ENCODE results near the gene PSG11.
"Not testable (repeated sequence)": the region's sequence is repeated elsewhere in the genome, so short reads cannot be mapped to it uniquely, and the experiment has no call there.

The PSG11 gene

GRCh38 chr19:43004846-43005245 lies 21.4 kb downstream of the PSG11 start:
- not testable (repeated sequence) for H3K4me3 Mint-ChIP-seq, ATAC-seq, H3K36me3 Mint-ChIP-seq, H3K27ac Mint-ChIP-seq, H3K4me1 Mint-ChIP-seq, H3K9me3 Mint-ChIP-seq
- peaks cover 28% of the 10 kb centered on the region for H3K27me3 Mint-ChIP-seq

- H3K27ac Mint-ChIP-seq, H3K36me3 Mint-ChIP-seq, H3K4me1 Mint-ChIP-seq, H3K9me3 Mint-ChIP-seq, H3K4me3 Mint-ChIP-seq, ATAC-seq: not testable (repeated sequence)
- H3K27me3 Mint-ChIP-seq = peaks cover 17% of the 10 kb centered on the region
Observed at GRCh38 chr19:43003634-43004033, 22.6 kb downstream of the PSG11 start.

GRCh38 chr19:43002948-43003347 lies 23.3 kb downstream of the PSG11 start:
- not testable (repeated sequence) for H3K4me3 Mint-ChIP-seq, H3K4me1 Mint-ChIP-seq, ATAC-seq, H3K27ac Mint-ChIP-seq, H3K36me3 Mint-ChIP-seq, H3K9me3 Mint-ChIP-seq
- peaks cover 17% of the 10 kb centered on the region for H3K27me3 Mint-ChIP-seq

- not testable (repeated sequence) for H3K4me3 Mint-ChIP-seq, H3K9me3 Mint-ChIP-seq, H3K4me1 Mint-ChIP-seq, H3K27me3 Mint-ChIP-seq, H3K27ac Mint-ChIP-seq, H3K36me3 Mint-ChIP-seq, ATAC-seq
Observed at GRCh38 chr19:42996161-42996560, 30.1 kb downstream of the PSG11 start.

- H3K4me1 Mint-ChIP-seq, ATAC-seq, H3K4me3 Mint-ChIP-seq, H3K36me3 Mint-ChIP-seq, H3K27me3 Mint-ChIP-seq, H3K9me3 Mint-ChIP-seq, H3K27ac Mint-ChIP-seq: not testable (repeated sequence)
Observed at GRCh38 chr19:42992029-42992604, 34.2 kb downstream of the PSG11 start.

- Mint-ChIP-seq H3K4me1 (no peaks in the 10 kb centered on the region), H3K9me3 (peaks cover 4% of the 10 kb centered on the region), H3K36me3 (no peaks in the 10 kb centered on the region), H3K27me3 (peaks cover 24% of the 10 kb centered on the region), H3K4me3 (no peak overlapping the region), H3K27ac (no peak overlapping the region)
- no peak for ATAC-seq
Observed at GRCh38 chr19:42989851-42990250, 36.4 kb downstream of the PSG11 start.

GRCh38 chr19:42989186-42989585 lies 37.1 kb downstream of the PSG11 start:
- not testable (repeated sequence) for ATAC-seq, H3K9me3 Mint-ChIP-seq, H3K27ac Mint-ChIP-seq, H3K36me3 Mint-ChIP-seq, H3K4me3 Mint-ChIP-seq, H3K4me1 Mint-ChIP-seq
- H3K27me3 Mint-ChIP-seq = peaks cover 24% of the 10 kb centered on the region

GRCh38 chr19:42988206-42988605 lies 38.1 kb downstream of the PSG11 start:
- not testable (repeated sequence) for H3K27ac Mint-ChIP-seq, H3K4me3 Mint-ChIP-seq, ATAC-seq, H3K9me3 Mint-ChIP-seq, H3K36me3 Mint-ChIP-seq, H3K4me1 Mint-ChIP-seq
- peaks cover 24% of the 10 kb centered on the region for H3K27me3 Mint-ChIP-seq

GRCh38 chr19:42985588-42985987 lies 40.7 kb downstream of the PSG11 start:
- Mint-ChIP-seq H3K27ac (no peak overlapping the region), H3K36me3 (peaks cover 6% of the 10 kb centered on the region), H3K4me3 (no peak overlapping the region), H3K9me3 (peaks cover 12% of the 10 kb centered on the region), H3K4me1 (no peaks in the 10 kb centered on the region), H3K27me3 (peaks cover 24% of the 10 kb centered on the region)
- no peak for ATAC-seq

- peaks cover 18% of the 10 kb centered on the region for H3K9me3 Mint-ChIP-seq
- H3K4me1 Mint-ChIP-seq, H3K4me3 Mint-ChIP-seq: not testable (repeated sequence)
Observed at GRCh38 chr19:42982111-42982510, 44.2 kb downstream of the PSG11 start.

GRCh38 chr19:42971451-42971850 lies 54.8 kb downstream of the PSG11 start:
- not testable (repeated sequence) for H3K4me3 Mint-ChIP-seq, ATAC-seq, H3K27ac Mint-ChIP-seq, H3K36me3 Mint-ChIP-seq, H3K4me1 Mint-ChIP-seq, H3K27me3 Mint-ChIP-seq, H3K9me3 Mint-ChIP-seq

More at GRCh38 chr19:42982111-42982510, 44.2 kb downstream of the PSG11 start:
- peaks cover 18% of the 10 kb centered on the region for H3K27me3 Mint-ChIP-seq
- not testable (repeated sequence) for ATAC-seq, H3K36me3 Mint-ChIP-seq, H3K27ac Mint-ChIP-seq

- H3K9me3 Mint-ChIP-seq = peaks cover 10% of the 10 kb centered on the region
- H3K4me1 Mint-ChIP-seq = no peaks in the 10 kb centered on the region
- no peak for ATAC-seq
- no peaks in the 10 kb centered on the region for H3K27me3 Mint-ChIP-seq
- H3K36me3 Mint-ChIP-seq = no peaks in the 10 kb centered on the region
- H3K27ac Mint-ChIP-seq = no peak overlapping the region
- H3K4me3 Mint-ChIP-seq = no peak overlapping the region
Observed at GRCh38 chr19:42965176-42965575, 61.1 kb downstream of the PSG11 start.

GRCh38 chr19:42961119-42961518 lies 65.2 kb downstream of the PSG11 start:
- ATAC-seq = no peak
- Mint-ChIP-seq H3K9me3 (peaks cover 12% of the 10 kb centered on the region), H3K36me3 (no peaks in the 10 kb centered on the region), H3K27me3 (no peaks in the 10 kb centered on the region), H3K27ac (no peak overlapping the region), H3K4me3 (no peak overlapping the region), H3K4me1 (no peaks in the 10 kb centered on the region)
